ENCODE results near the gene PPIF.
"Not testable (repeated sequence)": the region's sequence is repeated elsewhere in the genome, so short reads cannot be mapped to it uniquely, and the experiment has no call there.

Gene PPIF

GRCh38 chr10:79334573-79334972 lies 12.7 kb upstream of the PPIF start:
- no peak for DNase-seq (ENCODE audit: low spot score)
- TF ChIP-seq CTCF (IDR thresholded peaks at IDR 0.05; ENCODE audit: extremely low read depth, missing control alignments) = no peak

GRCh38 chr10:79335094-79335469 lies 12.2 kb upstream of the PPIF start:
- no peak for DNase-seq (ENCODE audit: low spot score)
- TF ChIP-seq CTCF (IDR thresholded peaks at IDR 0.05; ENCODE audit: extremely low read depth, missing control alignments) = no peak

GRCh38 chr10:79335470-79336235 lies 11.6 kb upstream of the PPIF start:
- no peak for DNase-seq (ENCODE audit: low spot score)
- no peak for TF ChIP-seq CTCF (IDR thresholded peaks at IDR 0.05; ENCODE audit: extremely low read depth, missing control alignments)

GRCh38 chr10:79336276-79336675 lies 11.0 kb upstream of the PPIF start:
- no peak for TF ChIP-seq CTCF (IDR thresholded peaks at IDR 0.05; ENCODE audit: extremely low read depth, missing control alignments)
- DNase-seq (ENCODE audit: low spot score) = no peak

GRCh38 chr10:79336739-79337138 lies 10.5 kb upstream of the PPIF start:
- no peak for TF ChIP-seq CTCF (IDR thresholded peaks at IDR 0.05; ENCODE audit: extremely low read depth, missing control alignments)
- DNase-seq (ENCODE audit: low spot score) = no peak

- not testable (repeated sequence) for DNase-seq (ENCODE audit: low spot score)
Observed at GRCh38 chr10:79337783-79338469, 9.3 kb upstream of the PPIF start.

- no peak for TF ChIP-seq CTCF (IDR thresholded peaks at IDR 0.05; ENCODE audit: extremely low read depth, missing control alignments)
- no peak for DNase-seq (ENCODE audit: low spot score)
Observed at GRCh38 chr10:79339266-79339665, 8.0 kb upstream of the PPIF start.

Data from GM20000 (cell line).